ENCODE measurements around the gene SLC22A6. TPM values are rescaled to one million over a fixed set of nuclear protein-coding genes. Genes with fewer than 3 reads are reported as not detected.
A peak's percentile ranks its signal among the peaks of the same experiment; 100 is the strongest.

SLC22A6 gene
- total and polyA plus RNA-seq, 2 of the 13 experiments (the other 11 are each of a cell fraction or from before 2014, with no cell fraction given), result not detected

DNA sequence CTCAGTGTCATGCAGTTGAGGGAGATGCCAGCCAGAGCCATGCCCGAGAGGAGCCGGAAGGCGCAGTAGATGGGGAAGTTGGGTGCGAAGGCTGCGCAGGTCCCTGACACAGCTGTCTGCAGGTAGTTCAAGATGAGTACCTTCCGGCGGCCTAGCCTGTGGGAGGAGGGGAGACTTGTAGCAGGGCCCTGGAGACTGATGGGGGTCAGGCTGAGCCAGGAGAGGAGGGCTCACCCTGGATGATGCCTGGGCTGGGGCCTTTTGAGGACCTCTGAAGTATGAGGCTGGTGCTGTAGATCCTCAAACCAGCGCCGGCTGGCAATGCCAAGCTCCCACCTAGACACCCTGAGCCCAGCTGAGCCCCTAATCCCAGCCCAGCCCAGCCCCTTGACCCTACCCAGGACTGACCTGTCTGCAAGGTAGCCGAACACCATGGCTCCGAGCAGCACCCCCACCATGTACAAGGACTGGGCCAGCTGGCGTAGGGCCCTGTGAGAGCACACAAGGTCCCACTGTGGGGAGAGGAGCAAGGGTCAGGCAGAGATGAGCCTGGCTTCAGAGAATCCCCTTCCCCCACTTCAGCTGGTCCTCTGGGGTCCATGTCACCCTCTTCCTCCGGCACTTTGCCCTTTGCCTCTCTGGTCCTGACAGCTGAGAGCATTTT is 1.1 kb downstream of the SLC22A6 start (continued):
- no peak for TF ChIP-seq ZNF569 (CRISPR knock-in tag; IDR thresholded peaks at IDR 0.05; ENCODE audit: borderline replicate concordance)
- TF ChIP-seq, protein P1, sequence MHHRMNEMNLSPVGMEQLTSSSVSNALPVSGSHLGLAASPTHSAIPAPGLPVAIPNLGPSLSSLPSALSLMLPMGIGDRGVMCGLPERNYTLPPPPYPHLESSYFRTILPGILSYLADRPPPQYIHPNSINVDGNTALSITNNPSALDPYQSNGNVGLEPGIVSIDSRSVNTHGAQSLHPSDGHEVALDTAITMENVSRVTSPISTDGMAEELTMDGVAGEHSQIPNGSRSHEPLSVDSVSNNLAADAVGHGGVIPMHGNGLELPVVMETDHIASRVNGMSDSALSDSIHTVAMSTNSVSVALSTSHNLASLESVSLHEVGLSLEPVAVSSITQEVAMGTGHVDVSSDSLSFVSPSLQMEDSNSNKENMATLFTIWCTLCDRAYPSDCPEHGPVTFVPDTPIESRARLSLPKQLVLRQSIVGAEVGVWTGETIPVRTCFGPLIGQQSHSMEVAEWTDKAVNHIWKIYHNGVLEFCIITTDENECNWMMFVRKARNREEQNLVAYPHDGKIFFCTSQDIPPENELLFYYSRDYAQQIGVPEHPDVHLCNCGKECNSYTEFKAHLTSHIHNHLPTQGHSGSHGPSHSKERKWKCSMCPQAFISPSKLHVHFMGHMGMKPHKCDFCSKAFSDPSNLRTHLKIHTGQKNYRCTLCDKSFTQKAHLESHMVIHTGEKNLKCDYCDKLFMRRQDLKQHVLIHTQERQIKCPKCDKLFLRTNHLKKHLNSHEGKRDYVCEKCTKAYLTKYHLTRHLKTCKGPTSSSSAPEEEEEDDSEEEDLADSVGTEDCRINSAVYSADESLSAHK (CRISPR knock-in tag; IDR thresholded peaks at IDR 0.05; ENCODE audit: borderline replicate concordance), result no peak

DNA sequence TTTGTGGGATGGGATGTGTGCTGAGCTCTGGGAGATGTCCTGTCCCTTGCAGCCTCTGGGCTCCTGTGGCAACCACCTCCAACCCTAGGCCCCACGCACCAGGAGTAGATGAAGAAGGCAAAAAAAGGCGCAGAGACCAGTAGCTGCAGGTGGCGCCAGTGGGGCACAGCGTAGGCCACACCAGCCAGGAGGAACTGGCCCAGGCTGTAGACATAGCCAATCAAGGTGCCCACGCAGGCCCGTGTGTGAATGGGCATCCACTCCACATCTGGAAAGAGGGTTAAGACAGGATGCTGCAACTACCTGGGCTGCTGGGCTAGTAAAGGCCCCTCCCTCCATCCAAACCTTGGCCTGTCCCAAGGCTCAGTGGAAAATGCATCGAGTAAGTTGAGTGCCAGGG is 3.0 kb downstream of the SLC22A6 start:
- H3K27ac ChIP-seq (ENCODE audit: extremely low read length, insufficient read depth, low read length), result no peak overlapping the region
- WGBS (ENCODE audit: low lambda C conversion rate), result 11% methylated on average over 5 of the region's 7 CpGs
- H2AFZ ChIP-seq (ENCODE audit: low read length), result no peak overlapping the region
- no TSS peak for BruUV-seq (replicated peaks)
- CTCF ChIA-PET (ENCODE audit: low intra/inter-chr PET ratio, low total read pairs), result no interaction called here
- in situ Hi-C loops (cut with HindIII; ENCODE audit: extremely low pct_ligation_motif_present, low pct_unique_long_range_greater_than_20kb) (no loop called here), intact Hi-C loops (cut with micrococcal nuclease; ENCODE audit: unreplicated experiment) (no loop called here)
- H3K4me1 ChIP-seq (ENCODE audit: insufficient read depth, low read length), result no peaks in the 10 kb centered on the region
- H3K9ac ChIP-seq (ENCODE audit: insufficient read depth, low read depth, low read length), result no peak overlapping the region
- no peaks in the 10 kb centered on the region for H4K20me1 ChIP-seq (ENCODE audit: insufficient read depth, low read length)
- POLR2A ChIA-PET, result no interaction called here
- no peak overlapping the region for H3K4me3 ChIP-seq (replicated peaks in 1 of 3; ENCODE audit: insufficient read depth in 1 of 3, low read depth in 2 of 3, low read length in 3 of 3)
- no peak overlapping the region for H3K4me2 ChIP-seq (ENCODE audit: low read depth, low read length)
- no peak for FAIRE-seq
- no peaks in the 10 kb centered on the region for H3K79me2 ChIP-seq (ENCODE audit: insufficient read depth, low read length)
- no peaks in the 10 kb centered on the region for H3K9me3 ChIP-seq (ENCODE audit: low read length)
- H3K36me3 ChIP-seq (replicated peaks in 1 of 2; ENCODE audit: control insufficient read depth in 1 of 2, insufficient read depth in 2 of 2, low read length in 2 of 2), result no peaks in the 10 kb centered on the region
- DNase-seq (ENCODE audit: low spot score), result no peak
- H3K27me3 ChIP-seq (ENCODE audit: control insufficient read depth in 1 of 2, insufficient read depth in 2 of 2, low read length in 2 of 2), result peaks cover 2 to 12% of the 10 kb centered on the region in 2 experiments; a peak in 4 of 5 replicates
- ATAC-seq, result peak; percentile 36; the same call in 2 of the 3 replicates
- no peak for TF ChIP-seq GABPA (IDR thresholded peaks at IDR 0.05; ENCODE audit: low read depth, low read length)
- TF ChIP-seq GABPA (CRISPR knock-in tag; IDR thresholded peaks at IDR 0.05; ENCODE audit: low read depth), result no peak
- no peak for TF ChIP-seq ZNF879 (CRISPR knock-in tag; IDR thresholded peaks at IDR 0.05)
- TF ChIP-seq ZNF382 (CRISPR knock-in tag; IDR thresholded peaks at IDR 0.05; ENCODE audit: borderline replicate concordance), result no peak
- no peak for TF ChIP-seq ZNF776 (CRISPR knock-in tag; IDR thresholded peaks at IDR 0.05)
- no peak for TF ChIP-seq CEBPG (CRISPR knock-in tag; IDR thresholded peaks at IDR 0.05)
- no peak for TF ChIP-seq ZNF83 (CRISPR knock-in tag; IDR thresholded peaks at IDR 0.05; ENCODE audit: borderline replicate concordance)
- TF ChIP-seq, protein P2, sequence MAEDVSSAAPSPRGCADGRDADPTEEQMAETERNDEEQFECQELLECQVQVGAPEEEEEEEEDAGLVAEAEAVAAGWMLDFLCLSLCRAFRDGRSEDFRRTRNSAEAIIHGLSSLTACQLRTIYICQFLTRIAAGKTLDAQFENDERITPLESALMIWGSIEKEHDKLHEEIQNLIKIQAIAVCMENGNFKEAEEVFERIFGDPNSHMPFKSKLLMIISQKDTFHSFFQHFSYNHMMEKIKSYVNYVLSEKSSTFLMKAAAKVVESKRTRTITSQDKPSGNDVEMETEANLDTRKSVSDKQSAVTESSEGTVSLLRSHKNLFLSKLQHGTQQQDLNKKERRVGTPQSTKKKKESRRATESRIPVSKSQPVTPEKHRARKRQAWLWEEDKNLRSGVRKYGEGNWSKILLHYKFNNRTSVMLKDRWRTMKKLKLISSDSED (CRISPR knock-in tag; IDR thresholded peaks at IDR 0.05), result no peak
- TF ChIP-seq, protein P3, sequence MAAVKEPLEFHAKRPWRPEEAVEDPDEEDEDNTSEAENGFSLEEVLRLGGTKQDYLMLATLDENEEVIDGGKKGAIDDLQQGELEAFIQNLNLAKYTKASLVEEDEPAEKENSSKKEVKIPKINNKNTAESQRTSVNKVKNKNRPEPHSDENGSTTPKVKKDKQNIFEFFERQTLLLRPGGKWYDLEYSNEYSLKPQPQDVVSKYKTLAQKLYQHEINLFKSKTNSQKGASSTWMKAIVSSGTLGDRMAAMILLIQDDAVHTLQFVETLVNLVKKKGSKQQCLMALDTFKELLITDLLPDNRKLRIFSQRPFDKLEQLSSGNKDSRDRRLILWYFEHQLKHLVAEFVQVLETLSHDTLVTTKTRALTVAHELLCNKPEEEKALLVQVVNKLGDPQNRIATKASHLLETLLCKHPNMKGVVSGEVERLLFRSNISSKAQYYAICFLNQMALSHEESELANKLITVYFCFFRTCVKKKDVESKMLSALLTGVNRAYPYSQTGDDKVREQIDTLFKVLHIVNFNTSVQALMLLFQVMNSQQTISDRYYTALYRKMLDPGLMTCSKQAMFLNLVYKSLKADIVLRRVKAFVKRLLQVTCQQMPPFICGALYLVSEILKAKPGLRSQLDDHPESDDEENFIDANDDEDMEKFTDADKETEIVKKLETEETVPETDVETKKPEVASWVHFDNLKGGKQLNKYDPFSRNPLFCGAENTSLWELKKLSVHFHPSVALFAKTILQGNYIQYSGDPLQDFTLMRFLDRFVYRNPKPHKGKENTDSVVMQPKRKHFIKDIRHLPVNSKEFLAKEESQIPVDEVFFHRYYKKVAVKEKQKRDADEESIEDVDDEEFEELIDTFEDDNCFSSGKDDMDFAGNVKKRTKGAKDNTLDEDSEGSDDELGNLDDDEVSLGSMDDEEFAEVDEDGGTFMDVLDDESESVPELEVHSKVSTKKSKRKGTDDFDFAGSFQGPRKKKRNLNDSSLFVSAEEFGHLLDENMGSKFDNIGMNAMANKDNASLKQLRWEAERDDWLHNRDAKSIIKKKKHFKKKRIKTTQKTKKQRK (IDR thresholded peaks at IDR 0.05; ENCODE audit: low read length), result no peak
- no peak for TF ChIP-seq XBP1 (CRISPR knock-in tag; IDR thresholded peaks at IDR 0.05)
- no peak for TF ChIP-seq NR2F2 (IDR thresholded peaks at IDR 0.05; ENCODE audit: borderline replicate concordance, low read depth)
- no peak for TF ChIP-seq ZNF709 (CRISPR knock-in tag; IDR thresholded peaks at IDR 0.05)
- TF ChIP-seq MED8 (CRISPR knock-in tag; IDR thresholded peaks at IDR 0.05; ENCODE audit: insufficient replicate concordance), result no peak
- no peak for TF ChIP-seq ZNF577 (CRISPR knock-in tag; IDR thresholded peaks at IDR 0.05; ENCODE audit: borderline replicate concordance, low read depth)
- TF ChIP-seq ZNF619 (CRISPR knock-in tag; IDR thresholded peaks at IDR 0.05), result no peak

Measured in HepG2 (cell line).